B cell (primary cell): ENCODE measurements around the gene MYB.

ENCODE experiments used
- CTCF ChIP-seq: fragments of 200-600 bp; IDR thresholded peaks from one replicate; pipeline ENCODE4 v1.8.0; 2022; ENCODE audit warnings: antibody characterized with exemption, mild to moderate bottlenecking
- EZH2 ChIP-seq: IDR thresholded peaks from 2 replicates; pipeline ENCODE4 v1.6.1; 2012; ENCODE audit warnings: borderline replicate concordance, low read depth, mild to moderate bottlenecking, moderate library complexity, low read length; ENCODE audit not compliant: insufficient read depth, poor library complexity, severe bottlenecking

GRCh38 chr6:135135835-135136234, 45.3 kb upstream of the MYB start:
- TF ChIP-seq CTCF (no peak), EZH2 (no peak)
